Bronchial epithelial cell (primary cell): ENCODE results near the gene SETD1B. TPM values are rescaled to one million over a fixed set of nuclear protein-coding genes. Genes with fewer than 3 reads are reported as not detected.

Source experiments
- DNase-seq: peaks from one replicate; pipeline ENCODE4 v3.0.0-alpha.2; 2010; ENCODE audit warnings: low read depth
- FAIRE-seq: peaks from 2 replicates; lab custom pipeline; 2011; peaks lifted over from hg19 to GRCh38; lab: Jason Lieb, UNC
- H3K27me3 ChIP-seq: 2 replicates; pipeline ENCODE4 v1.5.1; 2011; ENCODE audit warnings: low read length; ENCODE audit not compliant: control insufficient read depth, insufficient read depth
- H3K36me3 ChIP-seq: 2 replicates; pipeline ENCODE4 v1.5.1; 2011; ENCODE audit warnings: low read length; ENCODE audit not compliant: control insufficient read depth, insufficient read depth
- H3K4me3 ChIP-seq: 2 replicates; pipeline ENCODE4 v1.5.1; 2011; ENCODE audit warnings: mild to moderate bottlenecking, low read depth, low read length, control low read depth
- total RNA-seq: library from RNA; depleted of rRNA; stranded (reverse); fragments of >200 nt; gene quantifications from 2 replicates; pipeline ENCODE4 v1.2.1, GENCODE V29; 2014
- TF ChIP-seq, protein P1 (sequence below): IDR thresholded peaks from 2 replicates; pipeline ENCODE4 v1.5.1; 2011; ENCODE audit warnings: mild to moderate bottlenecking, moderate library complexity, low read length, control low read depth, inconsistent platforms; ENCODE audit not compliant: insufficient read depth, severe bottlenecking

Gene SETD1B
- total RNA-seq, 1 donor from 2014 or later = 1.8 TPM

DNA sequence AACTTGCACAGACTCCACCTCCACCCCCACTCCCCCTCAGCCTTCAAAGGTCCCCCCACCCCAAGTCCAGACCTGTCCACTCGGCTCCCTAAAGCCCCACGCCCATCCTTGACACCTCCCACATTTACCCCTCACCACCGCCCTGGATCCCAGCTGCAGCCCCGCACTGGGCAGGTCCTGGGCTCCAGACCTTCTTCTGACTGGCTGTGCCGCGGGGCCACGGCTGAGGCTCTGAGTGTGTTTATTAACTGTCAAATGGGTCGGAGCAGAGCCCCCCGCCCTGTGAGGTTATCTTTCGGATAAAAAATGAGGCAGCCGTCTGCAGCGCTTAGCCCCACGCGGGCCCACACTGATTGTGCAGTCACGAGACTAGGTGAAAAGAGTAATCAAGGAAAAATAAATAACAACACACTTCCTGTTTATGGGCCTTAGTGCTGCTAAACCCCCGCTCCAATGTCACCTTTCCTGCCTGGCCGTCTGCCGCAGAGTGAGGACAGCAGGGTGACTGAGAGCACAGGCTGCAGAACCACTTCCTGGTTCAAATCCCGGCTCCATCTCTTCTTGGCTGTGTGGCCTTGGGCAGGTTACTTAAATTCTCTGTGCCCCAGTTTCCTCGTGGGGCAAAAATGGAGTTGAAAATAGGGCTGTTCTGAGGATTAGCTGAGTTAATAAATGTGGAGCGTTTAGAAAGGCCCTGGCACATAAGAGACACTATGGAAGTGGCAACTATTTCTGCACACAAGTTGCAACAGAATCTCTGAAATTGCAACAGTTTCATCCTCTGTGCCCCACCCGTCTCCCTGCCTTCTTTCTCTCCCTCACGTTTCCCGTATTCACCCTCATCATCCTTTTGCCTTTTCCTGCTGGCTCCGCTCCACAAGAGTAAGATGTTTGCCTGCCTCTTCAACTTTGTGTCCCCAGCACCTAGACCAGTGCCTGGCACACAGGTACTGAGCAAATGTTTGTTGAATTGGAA lies 9.4 kb downstream of the SETD1B start:
- H3K27me3 ChIP-seq = no peaks in the 10 kb centered on the region
- DNase-seq = no peak
- H3K36me3 ChIP-seq = peaks cover 35% of the 10 kb centered on the region
- H3K4me3 ChIP-seq = peak overlapping the region; percentile 65
- TF ChIP-seq, protein P1, sequence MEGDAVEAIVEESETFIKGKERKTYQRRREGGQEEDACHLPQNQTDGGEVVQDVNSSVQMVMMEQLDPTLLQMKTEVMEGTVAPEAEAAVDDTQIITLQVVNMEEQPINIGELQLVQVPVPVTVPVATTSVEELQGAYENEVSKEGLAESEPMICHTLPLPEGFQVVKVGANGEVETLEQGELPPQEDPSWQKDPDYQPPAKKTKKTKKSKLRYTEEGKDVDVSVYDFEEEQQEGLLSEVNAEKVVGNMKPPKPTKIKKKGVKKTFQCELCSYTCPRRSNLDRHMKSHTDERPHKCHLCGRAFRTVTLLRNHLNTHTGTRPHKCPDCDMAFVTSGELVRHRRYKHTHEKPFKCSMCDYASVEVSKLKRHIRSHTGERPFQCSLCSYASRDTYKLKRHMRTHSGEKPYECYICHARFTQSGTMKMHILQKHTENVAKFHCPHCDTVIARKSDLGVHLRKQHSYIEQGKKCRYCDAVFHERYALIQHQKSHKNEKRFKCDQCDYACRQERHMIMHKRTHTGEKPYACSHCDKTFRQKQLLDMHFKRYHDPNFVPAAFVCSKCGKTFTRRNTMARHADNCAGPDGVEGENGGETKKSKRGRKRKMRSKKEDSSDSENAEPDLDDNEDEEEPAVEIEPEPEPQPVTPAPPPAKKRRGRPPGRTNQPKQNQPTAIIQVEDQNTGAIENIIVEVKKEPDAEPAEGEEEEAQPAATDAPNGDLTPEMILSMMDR = no peak
- FAIRE-seq = no peak

DNA sequence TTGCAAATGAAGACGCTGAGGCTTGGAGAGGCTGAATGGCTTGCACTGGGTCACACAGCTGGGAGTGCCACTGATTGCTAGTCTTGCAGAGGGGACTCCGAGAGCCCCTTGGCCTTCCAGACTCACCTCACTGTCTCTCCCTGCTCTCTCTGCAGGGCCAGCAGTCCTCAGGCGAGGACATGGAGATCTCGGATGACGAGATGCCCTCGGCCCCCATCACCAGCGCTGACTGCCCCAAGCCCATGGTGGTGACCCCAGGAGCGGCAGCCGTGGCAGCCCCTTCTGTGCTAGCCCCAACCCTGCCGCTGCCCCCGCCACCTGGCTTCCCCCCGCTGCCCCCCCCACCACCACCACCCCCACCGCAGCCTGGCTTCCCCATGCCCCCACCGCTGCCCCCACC lies 10.1 kb downstream of the SETD1B start:
- H3K4me3 ChIP-seq = no peak overlapping the region
- DNase-seq (no peak), FAIRE-seq (no peak)
- TF ChIP-seq, protein P1 = no peak
- no peaks in the 10 kb centered on the region for H3K27me3 ChIP-seq
- H3K36me3 ChIP-seq = peaks cover 32% of the 10 kb centered on the region

DNA sequence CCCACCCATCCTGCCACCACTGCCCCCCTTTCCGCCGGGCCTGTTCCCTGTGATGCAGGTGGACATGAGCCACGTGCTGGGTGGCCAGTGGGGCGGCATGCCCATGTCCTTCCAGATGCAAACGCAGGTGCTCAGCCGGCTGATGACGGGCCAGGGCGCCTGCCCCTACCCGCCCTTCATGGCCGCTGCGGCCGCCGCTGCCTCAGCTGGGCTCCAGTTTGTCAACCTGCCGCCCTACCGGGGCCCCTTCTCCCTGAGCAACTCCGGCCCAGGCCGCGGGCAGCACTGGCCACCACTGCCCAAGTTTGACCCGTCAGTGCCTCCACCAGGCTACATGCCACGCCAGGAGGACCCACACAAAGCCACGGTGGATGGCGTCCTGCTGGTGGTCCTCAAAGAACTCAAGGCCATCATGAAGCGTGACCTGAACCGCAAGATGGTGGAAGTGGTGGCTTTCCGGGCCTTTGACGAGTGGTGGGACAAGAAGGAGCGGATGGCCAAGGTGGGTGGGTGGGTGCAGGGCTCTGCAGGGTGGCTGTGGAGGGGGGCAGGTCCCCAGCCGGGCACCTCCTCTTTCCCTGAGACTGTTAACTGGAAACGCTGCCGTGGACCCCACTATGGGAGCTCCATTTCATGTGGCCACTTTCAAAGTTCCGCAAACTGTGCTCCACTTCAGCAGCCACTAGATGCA lies 10.8 kb downstream of the SETD1B start:
- H3K4me3 ChIP-seq = no peak overlapping the region
- H3K27me3 ChIP-seq = no peaks in the 10 kb centered on the region
- FAIRE-seq (no peak), DNase-seq (no peak)
- peaks cover 29% of the 10 kb centered on the region for H3K36me3 ChIP-seq
- TF ChIP-seq, protein P1 = no peak

DNA sequence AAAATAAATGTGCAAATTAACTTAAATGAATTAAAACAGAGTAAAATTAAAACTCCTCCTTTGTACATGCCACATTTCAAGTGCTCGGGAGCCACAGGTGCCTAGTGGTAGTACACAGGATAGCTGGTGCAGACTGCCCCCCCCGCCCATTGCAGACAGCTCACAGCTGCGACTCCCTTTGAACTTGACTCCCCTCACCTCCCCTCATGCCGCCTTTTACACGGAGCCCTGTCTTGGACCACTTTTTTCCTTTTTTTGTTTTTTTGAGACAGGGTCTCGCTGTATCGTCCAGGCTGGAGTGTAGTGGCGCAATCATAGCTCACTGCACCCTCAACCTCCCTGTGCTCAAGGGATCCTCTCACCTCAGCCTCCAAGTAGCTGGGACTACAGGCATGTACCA lies 11.5 kb downstream of the SETD1B start:
- FAIRE-seq = no peak
- H3K36me3 ChIP-seq = peaks cover 28% of the 10 kb centered on the region
- TF ChIP-seq, protein P1 = no peak
- H3K27me3 ChIP-seq = no peaks in the 10 kb centered on the region
- DNase-seq = no peak
- H3K4me3 ChIP-seq = no peak overlapping the region

GRCh38 chr12:121816925-121817647 lies 13.3 kb downstream of the SETD1B start:
- FAIRE-seq (no peak), DNase-seq (no peak)
- Histone ChIP-seq H3K27me3 (no peaks in the 10 kb centered on the region), H3K4me3 (no peak overlapping the region), H3K36me3 (peaks cover 28% of the 10 kb centered on the region)
- TF ChIP-seq, protein P1 = no peak
